Kidney epithelial cell (primary cell): ENCODE measurements around the gene SH3RF3. TPM values are rescaled to one million over a fixed set of nuclear protein-coding genes. Genes with fewer than 3 reads are reported as not detected.

Experiments
- DNase-seq: peaks from one replicate; pipeline ENCODE4 v3.0.0-alpha.2; 2010; ENCODE audit warnings: low read depth
- H3K27me3 ChIP-seq: 2 replicates; pipeline ENCODE4 v1.6.0; 2011; ENCODE audit warnings: low read length; ENCODE audit not compliant: control insufficient read depth, insufficient read depth
- H3K36me3 ChIP-seq: 2 replicates; pipeline ENCODE4 v1.5.1; 2011; ENCODE audit warnings: low read length; ENCODE audit not compliant: control insufficient read depth, insufficient read depth
- H3K4me3 ChIP-seq: 2 replicates; pipeline ENCODE4 v1.5.1; 2011; ENCODE audit warnings: low read depth, mild to moderate bottlenecking, control low read depth, low read length
- total RNA-seq: library from RNA; depleted of rRNA; stranded (reverse); fragments of >200 nt; gene quantifications from 2 replicates; pipeline ENCODE4 v1.2.3, GENCODE V29; 2015
- TF ChIP-seq, protein P1 (sequence below): IDR thresholded peaks from 2 replicates; pipeline ENCODE4 v1.5.1; 2011; ENCODE audit warnings: mild to moderate bottlenecking, moderate library complexity, low read length, control low read depth, inconsistent platforms; ENCODE audit not compliant: insufficient read depth, poor library complexity, severe bottlenecking

The SH3RF3 gene
- total RNA-seq, 1 donor from 2014 or later = 9.6 TPM

DNA sequence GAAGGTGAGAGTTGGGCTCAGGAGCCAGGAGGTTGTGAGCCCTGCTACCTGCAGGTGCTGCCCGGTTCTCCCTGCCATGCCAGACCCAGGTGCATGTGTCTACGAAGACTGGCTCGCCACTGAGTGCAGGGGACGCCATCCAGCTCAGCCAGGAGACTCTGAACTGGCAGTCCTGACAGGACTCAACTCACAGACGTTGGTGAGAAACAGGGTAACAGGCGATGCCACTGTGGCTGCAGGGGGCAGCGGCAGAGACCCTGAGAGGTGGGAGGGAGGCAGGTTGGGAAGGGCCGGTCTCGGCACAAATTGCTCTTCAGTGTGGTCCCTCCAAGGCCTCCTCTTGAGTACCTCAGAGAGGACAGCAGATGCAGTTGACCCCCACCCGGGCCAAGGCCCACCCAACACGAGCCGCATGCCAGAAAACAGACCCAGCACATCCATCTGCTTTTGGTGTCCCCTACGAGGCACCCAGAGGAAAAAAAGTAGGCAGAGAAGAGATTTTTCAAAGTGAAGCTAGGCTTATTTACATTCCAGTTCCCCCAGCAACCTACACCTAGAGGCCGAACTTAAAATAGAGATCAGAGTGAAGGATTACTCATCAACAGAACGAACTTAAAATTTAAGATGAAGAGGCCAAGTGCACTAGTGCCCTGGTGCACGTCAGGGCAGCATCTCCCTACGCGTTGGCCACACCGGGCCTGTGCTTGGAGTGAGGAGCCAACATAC is 300.0 kb downstream of the SH3RF3 start:
- no peaks in the 10 kb centered on the region for H3K27me3 ChIP-seq
- DNase-seq = no peak
- no peak overlapping the region for H3K4me3 ChIP-seq
- TF ChIP-seq, protein P1, sequence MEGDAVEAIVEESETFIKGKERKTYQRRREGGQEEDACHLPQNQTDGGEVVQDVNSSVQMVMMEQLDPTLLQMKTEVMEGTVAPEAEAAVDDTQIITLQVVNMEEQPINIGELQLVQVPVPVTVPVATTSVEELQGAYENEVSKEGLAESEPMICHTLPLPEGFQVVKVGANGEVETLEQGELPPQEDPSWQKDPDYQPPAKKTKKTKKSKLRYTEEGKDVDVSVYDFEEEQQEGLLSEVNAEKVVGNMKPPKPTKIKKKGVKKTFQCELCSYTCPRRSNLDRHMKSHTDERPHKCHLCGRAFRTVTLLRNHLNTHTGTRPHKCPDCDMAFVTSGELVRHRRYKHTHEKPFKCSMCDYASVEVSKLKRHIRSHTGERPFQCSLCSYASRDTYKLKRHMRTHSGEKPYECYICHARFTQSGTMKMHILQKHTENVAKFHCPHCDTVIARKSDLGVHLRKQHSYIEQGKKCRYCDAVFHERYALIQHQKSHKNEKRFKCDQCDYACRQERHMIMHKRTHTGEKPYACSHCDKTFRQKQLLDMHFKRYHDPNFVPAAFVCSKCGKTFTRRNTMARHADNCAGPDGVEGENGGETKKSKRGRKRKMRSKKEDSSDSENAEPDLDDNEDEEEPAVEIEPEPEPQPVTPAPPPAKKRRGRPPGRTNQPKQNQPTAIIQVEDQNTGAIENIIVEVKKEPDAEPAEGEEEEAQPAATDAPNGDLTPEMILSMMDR = no peak
- no peaks in the 10 kb centered on the region for H3K36me3 ChIP-seq

DNA sequence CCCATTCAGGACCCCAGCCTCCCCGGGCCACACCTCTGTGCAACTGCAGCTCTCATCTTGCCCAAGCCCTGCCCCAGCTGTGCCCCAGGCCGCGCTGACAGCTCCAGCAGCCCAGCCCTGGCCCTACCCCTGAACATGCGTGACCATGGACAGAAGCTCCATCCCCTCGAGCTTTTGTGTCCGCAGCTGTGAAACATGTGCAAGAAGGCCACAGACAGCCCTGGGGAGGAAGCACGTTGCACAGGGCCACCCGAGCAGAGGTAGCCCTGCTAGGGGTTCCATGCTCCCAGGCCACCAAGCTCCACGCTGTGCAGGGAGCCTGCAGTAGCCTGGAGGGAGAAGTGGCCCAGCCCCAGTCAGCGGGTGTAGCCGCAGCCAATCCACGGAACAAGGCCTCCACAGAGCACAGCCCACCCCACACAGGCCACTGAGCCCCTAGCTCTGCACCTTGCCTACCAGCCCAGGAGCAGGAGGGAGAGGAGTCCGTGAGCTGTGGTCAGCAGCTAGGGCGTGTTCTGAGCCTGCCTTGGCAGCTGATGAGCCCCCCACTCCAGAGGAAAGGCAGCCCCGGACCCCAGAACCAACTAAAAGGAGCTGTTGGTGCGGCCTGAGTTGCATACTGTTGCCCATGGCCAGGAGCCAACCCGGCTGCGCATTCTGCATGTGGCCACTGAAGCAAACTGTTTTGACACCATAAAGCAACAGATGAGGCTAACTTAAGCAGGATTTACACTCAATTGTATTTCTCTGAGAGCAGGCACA is 300.7 kb downstream of the SH3RF3 start:
- no peak overlapping the region for H3K4me3 ChIP-seq
- H3K36me3 ChIP-seq = no peaks in the 10 kb centered on the region
- H3K27me3 ChIP-seq = no peaks in the 10 kb centered on the region
- DNase-seq = no peak
- TF ChIP-seq, protein P1 = no peak

DNA sequence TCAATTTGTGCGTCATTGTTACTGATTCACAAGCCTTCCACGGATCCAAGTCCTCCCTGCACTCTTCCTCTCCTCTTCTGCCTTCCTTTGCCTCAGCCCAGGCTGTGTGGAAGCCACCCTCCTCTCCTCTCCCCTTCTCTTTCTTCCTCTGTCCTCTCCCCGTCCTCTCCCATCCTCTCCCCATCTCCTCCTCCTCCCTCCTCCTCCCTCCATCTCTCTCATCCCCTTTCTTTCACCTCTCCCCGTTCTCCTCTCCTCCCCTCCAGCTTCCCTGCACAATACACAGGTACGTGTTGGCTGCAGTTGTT is 301.3 kb downstream of the SH3RF3 start:
- TF ChIP-seq, protein P1 = no peak
- H3K36me3 ChIP-seq = no peaks in the 10 kb centered on the region
- DNase-seq = no peak
- no peaks in the 10 kb centered on the region for H3K27me3 ChIP-seq
- no peak overlapping the region for H3K4me3 ChIP-seq

DNA sequence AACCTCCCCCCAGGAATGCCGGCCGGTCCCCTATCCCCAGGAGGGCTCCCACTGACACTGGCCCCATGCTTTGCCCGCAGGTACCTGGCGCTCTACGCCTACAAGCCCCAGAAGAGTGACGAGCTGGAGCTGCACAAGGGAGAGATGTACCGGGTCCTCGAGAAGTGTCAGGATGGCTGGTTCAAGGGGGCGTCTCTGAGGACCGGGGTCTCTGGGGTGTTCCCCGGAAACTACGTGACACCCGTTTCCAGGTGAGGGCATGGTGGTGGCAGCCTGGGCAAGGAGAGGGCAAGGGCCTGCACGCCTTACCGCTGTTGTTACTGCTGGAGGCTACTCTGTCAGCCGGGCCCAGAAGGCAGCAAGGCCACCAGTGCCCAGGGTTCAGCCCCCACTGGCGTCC is 303.4 kb downstream of the SH3RF3 start:
- Histone ChIP-seq H3K27me3 (no peaks in the 10 kb centered on the region), H3K36me3 (no peaks in the 10 kb centered on the region), H3K4me3 (no peak overlapping the region)
- DNase-seq = no peak
- TF ChIP-seq, protein P1 = no peak

DNA sequence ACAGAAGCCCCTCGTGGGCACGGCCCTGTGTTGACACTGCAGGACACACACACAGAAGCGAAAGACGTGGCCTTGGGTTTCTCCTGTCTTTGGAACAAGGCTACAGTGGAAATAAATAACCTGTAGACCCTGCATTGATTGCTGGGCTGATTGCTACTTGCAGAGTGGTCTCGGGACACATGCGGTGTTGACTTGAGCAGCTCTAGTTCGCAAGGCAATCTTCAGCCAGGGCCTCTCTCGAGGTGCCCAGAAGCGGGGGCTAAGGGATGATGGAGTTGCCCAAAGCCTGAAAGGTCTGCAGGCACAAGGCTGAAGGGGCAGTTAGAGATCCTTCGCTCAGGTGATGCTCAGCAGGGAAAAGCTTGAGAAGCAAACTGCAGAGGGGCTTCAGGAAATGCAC is 304.5 kb downstream of the SH3RF3 start:
- Histone ChIP-seq H3K36me3 (no peaks in the 10 kb centered on the region), H3K4me3 (no peak overlapping the region), H3K27me3 (no peaks in the 10 kb centered on the region)
- TF ChIP-seq, protein P1 = no peak
- DNase-seq = no peak
